H1 (cell line): Measurements from ENCODE around the gene HOXC13. TPM values are rescaled to one million over a fixed set of nuclear protein-coding genes. Genes with fewer than 3 reads are reported as not detected.

Source experiments
- CTCF ChIA-PET: fragments of 300-600 bp; sonication (Branson Sonifier 250); formaldehyde crosslinking; loops from one replicate; lab custom pipeline; 2021; ENCODE audit not compliant: partially characterized antibody; lab: Charles Lee
- POLR2A ChIA-PET: fragments of 300-600 bp; sonication (Branson Sonifier 250); formaldehyde crosslinking; loops from one replicate; lab custom pipeline; 2021; ENCODE audit warnings: inconsistent platforms; ENCODE audit not compliant: partially characterized antibody; lab: Charles Lee
- DNase-seq, 2 experiments: peaks; one replicate each; pipeline versions ENCODE4 v3.0.0 to v3.0.0-alpha.2; 2010 to 2022; ENCODE audit warnings: low spot score in 2 of 2, low read depth in 1 of 2, mixed read lengths in 1 of 2
- FAIRE-seq: peaks from 2 replicates; lab custom pipeline; 2011; peaks lifted over from hg19 to GRCh38; lab: Jason Lieb, UNC
- H2AFZ ChIP-seq: 2 replicates; pipeline ENCODE4 v1.8.1; 2012; ENCODE audit warnings: low read length, inconsistent platforms
- H2AK5ac ChIP-seq: 2 replicates; pipeline ENCODE4 v1.6.1; 2013; ENCODE audit warnings: low read depth, low read length
- H2BK120ac ChIP-seq: replicated peaks from 2 replicates; pipeline ENCODE3; 2013; ENCODE audit warnings: low read depth, low read length, inconsistent platforms
- H2BK12ac ChIP-seq: 2 replicates; pipeline ENCODE4 v1.6.1; 2013; ENCODE audit warnings: low read depth, low read length
- H2BK15ac ChIP-seq: 2 replicates; pipeline ENCODE4 v1.6.1; 2013; ENCODE audit warnings: low read length
- H2BK20ac ChIP-seq: 2 replicates; pipeline ENCODE4 v1.6.1; 2013; ENCODE audit warnings: low read length
- H2BK5ac ChIP-seq: 2 replicates; pipeline ENCODE4 v1.6.1; 2013; ENCODE audit warnings: low read depth, low read length
- H3K14ac ChIP-seq: 2 replicates; pipeline ENCODE4 v1.6.1; 2013; ENCODE audit warnings: inconsistent platforms; ENCODE audit not compliant: insufficient read length
- H3K18ac ChIP-seq: 2 replicates; pipeline ENCODE4 v1.6.1; 2013; ENCODE audit warnings: low read length; ENCODE audit errors: extremely low read depth
- H3K23ac ChIP-seq: 2 replicates; pipeline ENCODE4 v1.6.1; 2013; ENCODE audit warnings: inconsistent platforms; ENCODE audit not compliant: insufficient read length
- H3K23me2 ChIP-seq: 2 replicates; pipeline ENCODE4 v1.6.1; 2013; ENCODE audit warnings: low read depth, low read length
- H3K27ac ChIP-seq: 2 replicates; pipeline ENCODE4 v1.6.1; 2011; ENCODE audit warnings: low read depth, low read length, inconsistent platforms
- H3K27me3 ChIP-seq, 4 experiments: replicated peaks in 1 of 4; 1 replicate in 1 of 4; 2 replicates in 3 of 4; pipeline versions ENCODE4 v1.6.1 to v1.8.1; 2011 to 2013; ENCODE audit warnings: low read length in 3 of 4, mild to moderate bottlenecking in 3 of 4, inconsistent platforms in 2 of 4, mixed read lengths in 2 of 4, moderate library complexity in 1 of 4; ENCODE audit not compliant: control insufficient read depth in 3 of 4, insufficient read depth in 3 of 4; ENCODE audit errors: extremely low read depth in 1 of 4
- H3K36me3 ChIP-seq, 4 experiments: 2 replicates each; pipeline versions ENCODE4 v1.6.1 to v1.8.1; 2011 to 2013; ENCODE audit warnings: mild to moderate bottlenecking in 4 of 4, low read length in 3 of 4, moderate library complexity in 2 of 4, control low read depth in 1 of 4, inconsistent platforms in 1 of 4; ENCODE audit not compliant: insufficient read depth in 4 of 4, control insufficient read depth in 2 of 4
- H3K4ac ChIP-seq: replicated peaks from 2 replicates; pipeline ENCODE3; 2013; ENCODE audit warnings: low read length, low read depth, mixed read lengths, inconsistent platforms; ENCODE audit not compliant: insufficient read length
- H3K4me1 ChIP-seq, 4 experiments: replicated peaks in 1 of 4; 1 replicate in 1 of 4; 2 replicates in 3 of 4; pipeline versions ENCODE4 v1.6.1 to v1.8.1; 2011 to 2013; ENCODE audit warnings: low read length in 3 of 4, inconsistent platforms in 2 of 4, mixed read lengths in 1 of 4; ENCODE audit not compliant: insufficient read depth in 4 of 4, control insufficient read depth in 3 of 4
- H3K4me2 ChIP-seq, 2 experiments: 2 replicates each; pipeline versions ENCODE4 v1.6.1 to v1.8.1; 2011 to 2013; ENCODE audit warnings: low read depth in 2 of 2, low read length in 2 of 2, control low read depth in 1 of 2, inconsistent platforms in 1 of 2, mild to moderate bottlenecking in 1 of 2; ENCODE audit not compliant: insufficient read depth in 1 of 2
- H3K4me3 ChIP-seq, 4 experiments: fragments of 200-600, 300-600 bp in 1 of 4; sonication (generic), shearing (Covaris generic), sonication (Bioruptor Twin) in 1 of 4; 2 replicates each; pipeline versions ENCODE4 v1.5.1 to v1.8.1; 2011 to 2016; ENCODE audit warnings: low read length in 4 of 4, low read depth in 3 of 4, control low read depth in 2 of 4, inconsistent platforms in 2 of 4, mild to moderate bottlenecking in 2 of 4, mixed read lengths in 1 of 4, moderate library complexity in 1 of 4; ENCODE audit not compliant: insufficient read depth in 2 of 4; ENCODE audit errors: extremely low read depth in 1 of 4
- H3K56ac ChIP-seq: replicated peaks from 2 replicates; pipeline ENCODE3; 2013; ENCODE audit warnings: low read depth, mild to moderate bottlenecking, mixed read lengths, low read length, inconsistent platforms; ENCODE audit not compliant: insufficient read length
- H3K79me1 ChIP-seq: 2 replicates; pipeline ENCODE4 v1.6.1; 2013; ENCODE audit warnings: low read depth, low read length, control low read depth
- H3K79me2 ChIP-seq, 2 experiments: 2 replicates each; pipeline versions ENCODE4 v1.6.1 to v1.8.1; 2012 to 2013; ENCODE audit warnings: low read length in 2 of 2, mild to moderate bottlenecking in 2 of 2, inconsistent platforms in 1 of 2; ENCODE audit not compliant: insufficient read depth in 2 of 2, control insufficient read depth in 1 of 2
- H3K9ac ChIP-seq, 4 experiments: replicated peaks in 1 of 4; 1 replicate in 1 of 4; 2 replicates in 3 of 4; pipeline versions ENCODE4 v1.6.1 to v1.8.1; 2011 to 2013; ENCODE audit warnings: low read depth in 3 of 4, low read length in 3 of 4, control low read depth in 2 of 4, mild to moderate bottlenecking in 2 of 4, moderate library complexity in 2 of 4, inconsistent platforms in 1 of 4; ENCODE audit errors: extremely low read depth in 1 of 4
- H3K9me3 ChIP-seq, 2 experiments: 2 replicates each; pipeline versions ENCODE4 v1.6.1 to v1.8.1; 2012 to 2013; ENCODE audit warnings: mild to moderate bottlenecking in 2 of 2, moderate library complexity in 2 of 2, control low read depth in 1 of 2, inconsistent platforms in 1 of 2, low read depth in 1 of 2, low read length in 1 of 2, mixed read lengths in 1 of 2; ENCODE audit not compliant: insufficient read depth in 2 of 2
- H4K20me1 ChIP-seq, 2 experiments: replicated peaks in 1 of 2; 2 replicates each; pipeline versions ENCODE3 to v1.8.1; 2011 to 2013; ENCODE audit warnings: inconsistent platforms in 2 of 2, low read length in 2 of 2, mild to moderate bottlenecking in 1 of 2; ENCODE audit not compliant: insufficient read depth in 2 of 2, control insufficient read depth in 1 of 2
- H4K5ac ChIP-seq: 2 replicates; pipeline ENCODE4 v1.6.1; 2013; ENCODE audit warnings: low read length, low read depth, mixed read lengths, inconsistent platforms; ENCODE audit not compliant: insufficient read length
- H4K8ac ChIP-seq: 2 replicates; pipeline ENCODE4 v1.8.0; 2013; ENCODE audit warnings: mild to moderate bottlenecking, moderate library complexity, low read length, inconsistent platforms; ENCODE audit not compliant: insufficient read depth; ENCODE audit errors: extremely low read depth
- H4K91ac ChIP-seq: replicated peaks from 2 replicates; pipeline ENCODE3; 2013; ENCODE audit warnings: low read length, mixed read lengths, inconsistent platforms; ENCODE audit not compliant: insufficient read length
- CTBP2 ChIP-seq: IDR thresholded peaks from 2 replicates; pipeline ENCODE4 v1.7.0; 2011; ENCODE audit warnings: borderline replicate concordance, mild to moderate bottlenecking, moderate library complexity, mixed read lengths, low read length; ENCODE audit not compliant: insufficient read depth, insufficient read length
- EZH2 ChIP-seq: fragments of 200-600 bp; sonication (generic); IDR thresholded peaks from 2 replicates; pipeline ENCODE4 v1.7.1; 2012; ENCODE audit warnings: low read depth, mild to moderate bottlenecking, moderate library complexity, low read length, inconsistent platforms; ENCODE audit not compliant: severe bottlenecking
- JUN ChIP-seq: IDR thresholded peaks from 2 replicates; pipeline ENCODE4 v1.6.1; 2011; ENCODE audit warnings: low read depth, mild to moderate bottlenecking, improper control_type of control experiment, low read length
- RNF2 ChIP-seq: fragments of 200-900, 300-1000 bp; sonication (generic); IDR thresholded peaks from 2 replicates; pipeline ENCODE4 v1.7.1; 2016; ENCODE audit warnings: borderline replicate concordance, low read depth, mild to moderate bottlenecking, antibody characterized with exemption, low read length; ENCODE audit not compliant: poor library complexity, severe bottlenecking; ENCODE audit errors: missing control alignments
- SUZ12 ChIP-seq: fragments of 200-600 bp; sonication (generic); IDR thresholded peaks from 2 replicates; pipeline ENCODE4 v1.6.1; 2012; ENCODE audit warnings: mild to moderate bottlenecking, inconsistent platforms, low read length, moderate library complexity, mixed read lengths
- TEAD4 ChIP-seq: IDR thresholded peaks from 2 replicates; pipeline ENCODE4 v1.6.1; 2012; ENCODE audit warnings: low read depth, low read length, inconsistent platforms, mixed read lengths
- WGBS, 2 experiments: shearing (Covaris generic) in 1 of 2; methylation state at CpG; one replicate each; pipeline versions ENCODE4 v1.1.6 to v1.1.7; 2013 to 2015; ENCODE audit warnings: low lambda C conversion rate in 2 of 2, mixed read lengths in 2 of 2, inconsistent platforms in 1 of 2, low coverage in 1 of 2, missing lambda C conversion rate in 1 of 2; ENCODE audit not compliant: insufficient replicate concordance in 2 of 2, insufficient coverage in 1 of 2, insufficient read length in 1 of 2; ENCODE audit errors: extremely low coverage in 1 of 2, missing lambda C conversion rate in 1 of 2; 5-methylcytosine and 5-hydroxymethylcytosine counted together
- polyA plus RNA-seq, 7 experiments: library from polyadenylated mRNA; depleted of rRNA in 3 of 7; stranded (reverse) in 5 of 7; unstranded in 2 of 7; fragments of >200 nt in 5 of 7; fragments of 200-250 nt in 2 of 7; gene quantifications; 1 replicate in 5 of 7; 2 replicates in 1 of 7; 4 replicates in 1 of 7; pipeline versions ENCODE4 v1.2.1 to v1.2.3, GENCODE V29; 2011 to 2013; ENCODE audit warnings: missing spikeins in 2 of 7, mixed read lengths in 2 of 7
- total RNA-seq: library from RNA; stranded (reverse); fragmentation: NEBNext Ultra II Directional; extraction: Animal tissue kit (Norgen Biotek cat#: 25700); gene quantifications from 2 replicates; pipeline ENCODE4 v1.2.1, GENCODE V29; 2021

Gene HOXC13
- total and polyA plus RNA-seq, 2 of the 8 experiments (the other 6 are each of a cell fraction or from before 2014, with no cell fraction given), result 0.02 TPM; not detected in 1

GRCh38 chr12:53970451-53970850 is 31.8 kb downstream of the HOXC13 start:
- Histone ChIP-seq H2BK20ac (no peak overlapping the region), H2AFZ (no peak overlapping the region), H3K9me3 (0 out of 4 replicates have a peak, but pooled peaks cover 0 to 2% of the 10 kb centered on the region in 2 experiments), H2AK5ac (no peak overlapping the region), H3K9ac (no peak overlapping the region), H4K5ac (no peak overlapping the region), H3K23ac (no peak overlapping the region), H2BK120ac (no peak overlapping the region), H4K91ac (no peak overlapping the region), H2BK15ac (no peak overlapping the region), H3K79me1 (no peaks in the 10 kb centered on the region), H3K4ac (no peak overlapping the region), H3K18ac (no peak overlapping the region), H3K23me2 (peaks cover 1% of the 10 kb centered on the region; the same call in 1 of the 2 replicates), H4K8ac (no peak overlapping the region), H2BK12ac (no peak overlapping the region), H3K79me2 (no peaks in the 10 kb centered on the region), H3K4me3 (no peak overlapping the region), H3K4me1 (peaks cover 0 to 12% (median 4%) of the 10 kb centered on the region in 4 experiments; a peak in 5 of 7 replicates), H3K36me3 (peaks cover 0 to 3% (median 0%) of the 10 kb centered on the region in 4 experiments; a peak in 2 of 8 replicates), H3K27ac (no peak overlapping the region), H4K20me1 (peaks cover 15 to 35% of the 10 kb centered on the region in 2 experiments), H3K27me3 (peaks cover 99 to 100% (median 100%) of the 10 kb centered on the region in 4 experiments), H3K14ac (no peak overlapping the region), H3K56ac (no peak overlapping the region), H2BK5ac (no peak overlapping the region)
- DNase-seq (no peak), FAIRE-seq (no peak)
- CTCF ChIA-PET, result interaction anchor here (0.6 to 2.4 kb wide), 7 partner anchors 10 to 218 kb away, joined by 3 to 6 read pairs (median 3); partner anchors contain the start of genes CISTR and HOXC10
- WGBS, 2 experiments, result 32% methylated on average over 4 of the region's 4 CpGs; no CpG with 5 or more reads in 1 of the 2 experiments
- POLR2A ChIA-PET, result interaction anchor here (1.1 kb wide), 2 partner anchors 15 to 44 kb away, joined by 3 read pairs; no protein-coding TSS in a partner anchor
- TF ChIP-seq RNF2 (peak; percentile 47), CTBP2 (no peak), EZH2 (peak; percentile 20), SUZ12 (peak; percentile 76), JUN (no peak), TEAD4 (no peak)
- TF ChIP-seq, all 59 proteins: peak for 3
- H3K4me2 ChIP-seq, result no peak overlapping the region
